ACC112 (cell line): ENCODE data around the gene EZH1.
"Not testable (repeated sequence)": the region's sequence is repeated elsewhere in the genome, so short reads cannot be mapped to it uniquely, and the experiment has no call there.

Experiments
- H2AFZ ChIP-seq: fragments of 200-600 bp; sonication (generic); one replicate; pipeline ENCODE4 v1.6.0; 2017; ENCODE audit warnings: antibody characterized with exemption, low read length; ENCODE audit not compliant: unreplicated experiment
- H3K27ac ChIP-seq: fragments of 200-600 bp; sonication (generic); 2 replicates; pipeline ENCODE4 v1.5.1; 2014; ENCODE audit warnings: low read depth, mild to moderate bottlenecking, antibody characterized with exemption, low read length, moderate library complexity
- H3K27me3 ChIP-seq: fragments of 200-600 bp; sonication (generic); 2 replicates; pipeline ENCODE4 v1.6.1; 2014; ENCODE audit warnings: mild to moderate bottlenecking, antibody characterized with exemption, low read length, moderate library complexity, mixed read lengths; ENCODE audit not compliant: insufficient read depth
- H3K36me3 ChIP-seq: fragments of 200-600 bp; sonication (generic); 2 replicates; pipeline ENCODE4 v1.6.1; 2016; ENCODE audit warnings: mild to moderate bottlenecking, antibody characterized with exemption, low read length, moderate library complexity, mixed read lengths; ENCODE audit not compliant: insufficient read depth
- H3K4me1 ChIP-seq: fragments of 200-600 bp; sonication (generic); one replicate; pipeline ENCODE4 v1.6.1; 2016; ENCODE audit warnings: low read length, mixed read lengths; ENCODE audit not compliant: insufficient read depth, unreplicated experiment, control insufficient read depth
- H3K4me3 ChIP-seq: fragments of 200-600 bp; sonication (generic); 2 replicates; pipeline ENCODE4 v1.5.1; 2014; ENCODE audit warnings: mild to moderate bottlenecking, low read depth, low read length
- H3K79me2 ChIP-seq: fragments of 200-600 bp; sonication (generic); one replicate; pipeline ENCODE4 v1.6.0; 2016; ENCODE audit warnings: low read length; ENCODE audit not compliant: control insufficient read depth, unreplicated experiment, insufficient read depth

EZH1 gene

DNA sequence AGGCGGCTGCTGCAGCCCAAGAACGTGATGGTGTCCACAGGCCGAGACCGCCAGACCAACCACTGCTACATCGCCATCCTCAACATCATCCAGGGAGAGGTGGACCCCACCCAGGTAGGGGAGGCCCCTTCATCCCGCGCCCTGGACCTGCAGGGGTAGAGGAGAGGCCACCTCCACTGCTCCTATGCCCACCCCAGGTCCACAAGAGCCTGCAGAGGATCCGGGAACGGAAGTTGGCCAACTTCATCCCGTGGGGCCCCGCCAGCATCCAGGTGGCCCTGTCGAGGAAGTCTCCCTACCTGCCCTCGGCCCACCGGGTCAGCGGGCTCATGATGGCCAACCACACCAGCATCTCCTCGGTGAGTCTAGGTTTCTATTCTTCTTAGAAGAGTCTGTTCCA, 78.7 kb downstream of the EZH1 start:
- peaks cover 30% of the 10 kb centered on the region for H3K4me1 ChIP-seq
- not testable (repeated sequence) for H3K27ac ChIP-seq, H3K79me2 ChIP-seq, H2AFZ ChIP-seq, H3K27me3 ChIP-seq, H3K4me3 ChIP-seq
- H3K36me3 ChIP-seq, result peaks cover 20% of the 10 kb centered on the region

DNA sequence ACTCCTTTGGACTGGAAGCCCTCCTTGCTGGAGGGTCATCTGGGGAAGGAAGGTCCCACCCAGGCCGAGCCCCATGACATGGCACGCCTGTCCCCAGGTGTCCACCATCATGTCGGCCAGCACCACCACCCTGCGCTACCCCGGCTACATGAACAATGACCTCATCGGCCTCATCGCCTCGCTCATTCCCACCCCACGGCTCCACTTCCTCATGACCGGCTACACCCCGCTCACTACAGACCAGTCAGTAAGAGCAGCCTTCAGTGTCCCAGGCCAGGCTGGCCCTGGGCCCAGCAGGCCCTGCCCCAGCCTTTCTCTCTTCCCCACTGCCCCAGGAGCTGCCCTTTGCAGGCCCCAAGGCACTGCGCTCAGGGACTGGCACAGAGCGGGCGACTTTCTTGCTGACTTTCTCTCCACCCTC, 79.2 kb downstream of the EZH1 start:
- Histone ChIP-seq H3K4me3 (no peak overlapping the region), H3K79me2 (no peaks in the 10 kb centered on the region), H3K4me1 (peaks cover 35% of the 10 kb centered on the region), H2AFZ (no peak overlapping the region), H3K36me3 (peaks cover 20% of the 10 kb centered on the region), H3K27ac (no peak overlapping the region), H3K27me3 (no peaks in the 10 kb centered on the region)

DNA sequence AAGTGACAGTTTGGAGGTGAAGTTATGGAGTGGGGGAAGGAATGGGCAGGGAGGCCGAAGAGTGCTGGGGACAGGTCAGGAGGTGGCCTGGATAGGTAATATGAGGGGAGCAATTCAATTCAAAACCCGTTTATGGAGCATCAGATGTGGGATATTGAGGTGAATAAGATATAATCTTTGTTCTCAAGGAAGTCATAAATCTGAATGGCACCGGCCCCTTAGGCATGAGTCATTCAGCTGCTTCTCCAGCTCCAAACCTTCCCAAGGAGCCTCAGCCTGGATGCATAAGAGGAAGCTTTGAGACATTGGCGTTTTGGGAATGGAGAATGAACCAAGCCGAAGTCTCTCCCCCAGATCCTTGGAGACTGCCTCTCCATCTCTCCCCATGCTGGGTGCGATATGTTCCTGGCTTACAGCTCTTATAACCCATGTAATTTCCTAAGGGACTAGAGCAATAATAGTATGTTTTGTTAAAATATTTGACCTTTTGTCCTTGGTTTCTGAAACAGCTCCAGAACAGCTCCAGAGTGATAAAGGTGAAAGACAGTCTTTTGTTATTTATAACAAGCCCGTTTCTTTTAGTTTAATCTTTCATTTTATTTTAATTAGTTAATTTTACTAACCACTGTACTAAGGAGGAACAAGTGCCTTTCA, 84.0 kb downstream of the EZH1 start:
- Histone ChIP-seq H3K27me3 (no peaks in the 10 kb centered on the region), H3K4me3 (peak overlapping the region; percentile 58), H3K79me2 (peaks cover 5% of the 10 kb centered on the region), H3K27ac (peak overlapping the region; percentile 59), H3K4me1 (peaks cover 17% of the 10 kb centered on the region), H3K36me3 (peaks cover 10% of the 10 kb centered on the region), H2AFZ (no peak overlapping the region)

DNA sequence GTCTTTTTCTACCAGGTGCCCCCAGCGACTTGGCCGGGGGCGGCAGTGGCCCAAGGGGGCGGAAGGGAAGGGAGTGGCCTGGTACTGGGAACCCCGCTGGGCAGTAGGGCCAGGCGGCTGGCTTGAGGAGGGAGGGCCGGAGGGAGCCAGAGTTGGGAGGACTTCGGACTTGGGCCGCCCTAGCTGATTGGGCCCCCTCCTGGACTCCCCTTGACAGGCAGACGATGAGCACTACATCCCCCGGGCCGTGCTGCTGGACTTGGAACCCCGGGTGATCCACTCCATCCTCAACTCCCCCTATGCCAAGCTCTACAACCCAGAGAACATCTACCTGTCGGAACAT, 84.9 kb downstream of the EZH1 start:
- not testable (repeated sequence) for H3K79me2 ChIP-seq, H3K36me3 ChIP-seq, H2AFZ ChIP-seq, H3K27me3 ChIP-seq
- H3K4me1 ChIP-seq, result peaks cover 24% of the 10 kb centered on the region
- peak overlapping the region; percentile 98 for H3K4me3 ChIP-seq
- peak overlapping the region; percentile 59; the same call in 1 of the 2 replicates for H3K27ac ChIP-seq

DNA sequence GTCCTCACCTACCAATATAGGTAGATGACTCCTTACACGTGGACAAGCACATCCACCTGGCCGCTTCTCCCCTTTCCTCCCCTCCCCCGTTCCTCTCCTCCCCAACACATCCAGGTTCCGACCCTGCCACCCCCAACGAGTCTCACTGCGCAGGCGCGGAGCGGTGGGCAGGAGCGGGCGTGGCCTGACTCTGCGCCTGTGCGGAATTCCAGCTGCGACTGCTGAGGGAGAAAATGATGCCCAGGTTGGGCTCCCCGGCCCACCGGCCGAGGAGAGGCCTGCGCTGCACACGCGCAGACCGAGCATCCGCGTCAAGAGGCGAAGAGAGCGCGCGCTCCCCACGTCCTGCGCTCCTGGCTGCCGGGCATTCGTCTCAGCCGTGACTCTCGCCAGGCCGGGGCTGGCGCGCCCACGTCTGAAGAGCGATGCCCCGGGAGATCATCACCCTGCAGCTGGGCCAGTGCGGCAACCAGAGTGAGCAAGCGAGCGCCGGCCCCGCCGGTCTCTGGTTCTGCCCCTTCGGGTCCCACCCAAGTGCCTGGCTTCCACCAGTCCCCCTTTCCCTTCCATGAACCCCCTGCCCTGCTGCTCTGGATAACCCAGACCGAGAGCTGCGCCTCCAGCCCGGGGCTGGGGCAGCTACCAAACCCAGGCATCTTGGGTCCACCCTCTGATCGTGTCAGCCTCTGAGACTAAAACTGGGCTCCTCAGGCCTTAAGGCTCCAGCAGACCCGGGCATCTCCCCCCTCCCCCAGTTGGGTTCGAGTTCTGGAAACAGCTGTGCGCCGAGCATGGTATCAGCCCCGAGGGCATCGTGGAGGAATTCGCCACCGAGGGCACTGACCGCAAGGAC, 85.5 kb downstream of the EZH1 start, which contains the start of gene TUBG2:
Gene TUBG2, plus strand, starts transcription at position 206 of the 853 bp plus-strand sequence. Its CDS starts 220 bp downstream, at position 426.
- Histone ChIP-seq H3K4me3 (peak within 1 kb of the TSS; percentile 98), H3K36me3 (peaks cover 10% of the 10 kb centered on the region), H3K4me1 (peaks cover 24% of the 10 kb centered on the region), H3K27me3 (no peaks in the 10 kb centered on the region), H3K27ac (peak within 1 kb of the TSS; percentile 72), H3K79me2 (peaks cover 5% of the 10 kb centered on the region), H2AFZ (peak within 1 kb of the TSS; percentile 82)

DNA sequence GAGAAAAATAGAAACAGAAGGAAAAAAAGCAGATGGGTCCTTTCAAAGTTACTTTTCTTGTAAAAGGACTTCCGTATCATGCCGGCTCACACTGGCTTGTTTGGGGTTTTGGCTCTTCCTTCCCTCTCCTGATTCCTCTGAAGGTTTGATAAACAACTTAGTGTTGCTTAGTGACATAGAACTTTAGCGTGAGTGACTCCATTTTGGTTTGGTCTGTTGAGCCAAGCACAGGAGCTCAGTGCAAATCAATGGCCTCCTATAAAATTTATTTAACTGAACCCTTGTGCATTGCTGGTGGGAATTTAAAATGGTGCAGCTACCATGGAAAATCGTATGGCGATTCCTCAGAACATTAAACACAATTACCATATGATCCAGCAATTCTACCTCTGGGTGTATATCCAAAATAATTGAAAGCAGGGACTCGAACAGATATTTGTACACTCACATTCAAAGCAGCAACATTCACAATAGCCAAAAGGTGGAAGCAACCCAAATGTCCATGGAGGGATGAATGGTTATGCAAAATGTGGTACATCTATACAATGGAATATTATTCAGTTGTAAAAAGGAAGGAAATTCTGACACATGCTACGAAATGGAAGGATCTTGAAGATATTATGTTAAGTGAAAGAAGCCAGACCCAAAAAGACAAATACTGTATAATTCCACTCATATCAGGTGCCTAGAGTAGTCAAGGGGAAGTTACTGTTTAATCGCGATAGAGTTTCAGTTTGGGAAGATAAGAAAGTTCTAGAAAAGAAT, 86.8 kb downstream of the EZH1 start:
- Histone ChIP-seq H2AFZ (no peak overlapping the region), H3K4me3 (no peak overlapping the region), H3K27ac (no peak overlapping the region)

DNA sequence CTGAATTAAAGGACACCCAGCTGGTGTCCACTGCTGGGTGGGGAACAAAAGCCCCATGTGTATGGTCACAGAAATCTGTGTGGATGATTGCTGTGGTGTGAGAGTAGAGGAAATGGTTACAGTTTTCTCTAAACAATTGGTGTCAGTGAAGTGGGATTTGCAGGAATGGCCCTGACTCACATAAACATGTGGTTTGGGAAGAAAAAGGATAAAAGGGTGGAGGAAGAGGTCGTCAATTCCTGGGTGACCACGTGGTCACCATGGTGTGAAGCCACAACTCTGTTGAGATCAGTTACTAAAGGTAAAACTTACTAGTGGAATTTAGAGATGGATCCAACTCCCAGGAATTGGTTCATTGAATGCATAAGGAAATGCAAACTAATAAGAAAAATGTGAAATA, 89.3 kb downstream of the EZH1 start:
- H3K4me3 ChIP-seq, result peak overlapping the region; percentile 24; the same call in 1 of the 2 replicates
- no peaks in the 10 kb centered on the region for H3K27me3 ChIP-seq
- peak overlapping the region; percentile 40 for H2AFZ ChIP-seq
- peaks cover 14% of the 10 kb centered on the region for H3K4me1 ChIP-seq
- no peaks in the 10 kb centered on the region for H3K36me3 ChIP-seq
- peaks cover 5% of the 10 kb centered on the region for H3K79me2 ChIP-seq
- H3K27ac ChIP-seq, result peak overlapping the region; percentile 57; the same call in 1 of the 2 replicates

More for the DNA sequence above, 86.8 kb downstream of the EZH1 start:
- Histone ChIP-seq H3K36me3 (peaks cover 10% of the 10 kb centered on the region), H3K79me2 (peaks cover 5% of the 10 kb centered on the region), H3K4me1 (peaks cover 24% of the 10 kb centered on the region), H3K27me3 (no peaks in the 10 kb centered on the region)

DNA sequence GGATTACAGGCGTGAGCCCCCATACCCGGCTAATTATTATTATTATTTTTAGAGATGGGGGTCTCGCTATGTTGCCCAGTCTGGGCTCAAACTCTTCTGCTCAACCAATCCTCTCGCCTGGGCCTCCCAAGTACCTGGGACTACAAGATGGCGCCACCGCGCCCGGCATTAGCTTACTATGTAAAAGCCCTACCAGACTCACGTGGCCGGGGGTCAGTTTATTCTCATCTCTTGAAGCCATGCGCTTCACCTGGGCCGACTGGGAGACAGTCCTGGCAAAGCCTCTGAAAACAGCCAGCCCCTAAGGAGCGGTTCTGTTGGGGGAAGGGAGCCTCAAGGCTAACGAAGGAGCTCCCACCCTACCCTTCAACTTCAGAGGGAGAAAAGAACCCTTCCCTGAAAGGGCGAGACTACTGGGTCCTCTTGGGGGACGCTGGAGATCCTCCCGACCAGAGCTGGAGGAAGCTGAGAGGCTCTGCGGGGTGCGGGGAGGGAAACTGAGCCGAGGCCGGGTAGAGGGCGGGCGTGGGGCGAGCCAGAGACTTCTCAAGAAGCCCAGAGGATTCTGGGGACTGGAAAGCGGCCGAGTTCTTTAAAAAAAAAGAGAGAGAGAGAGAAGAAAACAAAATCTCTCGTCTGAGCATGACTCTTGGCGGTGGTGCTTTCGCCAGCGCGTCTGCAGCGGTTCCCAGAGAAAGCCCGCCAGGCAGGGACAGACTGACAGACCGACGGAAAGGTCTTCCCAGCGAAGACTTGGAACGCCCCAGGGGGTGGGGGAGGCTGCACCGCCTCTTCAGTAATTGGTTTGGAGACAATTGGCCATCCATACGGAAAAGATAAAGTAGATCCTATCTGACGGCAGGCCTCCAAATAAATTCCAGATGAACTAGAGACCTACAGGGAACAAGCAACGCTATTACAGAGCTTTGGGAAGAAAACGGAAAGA, 91.4 kb downstream of the EZH1 start:
- H3K4me3 ChIP-seq, result peak overlapping the region; percentile 49
- H3K4me1 ChIP-seq, result peaks cover 10% of the 10 kb centered on the region
- peak overlapping the region; percentile 98 for H2AFZ ChIP-seq
- H3K27me3 ChIP-seq, result no peaks in the 10 kb centered on the region
- H3K36me3 ChIP-seq, result no peaks in the 10 kb centered on the region
- H3K79me2 ChIP-seq, result no peaks in the 10 kb centered on the region
- peak overlapping the region; percentile 11; the same call in 1 of the 2 replicates for H3K27ac ChIP-seq

DNA sequence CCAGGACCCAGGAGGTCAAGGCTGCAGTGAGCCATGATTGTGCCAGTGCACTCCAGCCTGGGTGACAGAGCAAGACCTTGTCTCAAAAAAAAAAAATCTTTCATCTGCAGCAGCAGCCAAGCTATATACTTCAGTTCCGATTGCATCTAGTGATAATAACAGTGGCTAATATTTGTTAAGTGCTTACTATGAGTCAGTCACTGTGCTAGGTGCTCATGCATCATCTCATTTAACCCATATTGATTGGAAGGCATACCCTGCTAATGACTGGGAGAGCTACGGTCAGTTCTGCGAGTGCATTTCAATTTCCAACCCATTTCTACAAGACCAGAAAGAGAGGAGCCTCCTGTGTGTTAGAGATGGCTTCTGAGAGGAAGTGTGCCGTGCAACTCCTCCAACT, 93.4 kb downstream of the EZH1 start:
- H2AFZ ChIP-seq, result no peak overlapping the region
- H3K36me3 ChIP-seq, result no peaks in the 10 kb centered on the region
- no peaks in the 10 kb centered on the region for H3K27me3 ChIP-seq
- H3K4me3 ChIP-seq, result no peak overlapping the region
- H3K27ac ChIP-seq, result no peak overlapping the region
- H3K4me1 ChIP-seq, result peaks cover 10% of the 10 kb centered on the region
- no peaks in the 10 kb centered on the region for H3K79me2 ChIP-seq
